Measurements from ENCODE around the gene PSENEN.
"Not testable (repeated sequence)": the region's sequence is repeated elsewhere in the genome, so short reads cannot be mapped to it uniquely, and the experiment has no call there.

The PSENEN gene

DNA sequence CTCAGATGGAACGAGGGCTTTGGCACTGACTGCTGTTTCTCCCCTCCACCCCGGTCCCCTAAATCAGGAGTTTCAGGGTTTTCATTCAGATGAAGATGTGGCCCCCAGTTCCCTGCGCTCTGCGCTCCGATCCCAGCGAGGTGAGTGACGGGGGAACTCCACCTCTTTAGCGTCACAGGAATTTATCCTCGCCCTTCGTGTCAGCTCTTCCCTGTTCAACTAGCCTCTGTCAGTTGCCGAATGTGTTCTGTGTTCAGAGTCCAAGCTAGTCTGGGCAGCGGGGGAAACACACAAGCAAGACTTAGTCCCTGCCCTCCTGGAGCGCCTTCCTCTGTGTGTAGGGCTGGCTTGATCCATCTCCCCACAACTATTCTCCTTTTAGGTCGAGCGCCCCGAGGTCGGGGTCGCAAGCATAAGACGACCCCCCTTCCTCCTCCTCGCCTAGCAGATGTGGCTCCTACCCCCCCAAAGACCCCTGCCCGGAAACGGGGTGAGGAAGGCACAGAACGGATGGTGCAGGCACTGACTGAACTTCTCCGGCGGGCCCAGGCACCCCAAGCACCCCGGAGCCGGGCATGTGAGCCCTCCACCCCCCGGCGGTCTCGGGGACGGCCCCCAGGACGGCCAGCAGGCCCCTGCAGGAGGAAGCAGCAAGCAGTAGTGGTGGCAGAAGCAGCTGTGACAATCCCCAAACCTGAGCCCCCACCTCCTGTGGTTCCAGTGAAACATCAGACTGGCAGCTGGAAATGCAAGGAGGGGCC is 25.9 kb upstream of the PSENEN start:
- no peak for DNase-seq

DNA sequence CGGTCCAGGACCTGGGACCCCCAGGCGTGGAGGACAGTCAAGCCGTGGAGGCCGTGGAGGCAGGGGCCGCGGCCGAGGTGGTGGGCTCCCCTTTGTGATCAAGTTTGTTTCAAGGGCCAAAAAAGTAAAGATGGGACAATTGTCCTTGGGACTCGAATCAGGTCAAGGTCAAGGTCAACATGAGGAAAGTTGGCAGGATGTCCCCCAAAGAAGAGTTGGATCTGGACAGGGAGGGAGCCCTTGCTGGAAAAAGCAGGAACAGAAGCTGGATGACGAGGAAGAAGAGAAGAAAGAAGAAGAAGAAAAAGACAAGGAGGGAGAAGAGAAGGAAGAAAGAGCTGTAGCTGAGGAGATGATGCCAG is 25.3 kb upstream of the PSENEN start:
- no peak for DNase-seq

DNA sequence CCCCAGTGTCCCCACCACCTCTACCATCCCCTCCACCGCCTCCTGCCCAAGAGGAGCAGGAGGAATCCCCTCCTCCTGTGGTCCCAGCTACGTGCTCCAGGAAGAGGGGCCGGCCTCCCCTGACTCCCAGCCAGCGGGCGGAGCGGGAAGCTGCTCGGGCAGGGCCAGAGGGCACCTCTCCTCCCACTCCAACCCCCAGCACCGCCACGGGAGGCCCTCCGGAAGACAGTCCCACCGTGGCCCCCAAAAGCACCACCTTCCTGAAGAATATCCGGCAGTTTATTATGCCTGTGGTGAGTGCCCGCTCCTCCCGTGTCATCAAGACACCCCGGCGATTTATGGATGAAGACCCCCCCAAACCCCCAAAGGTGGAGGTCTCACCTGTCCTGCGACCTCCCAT is 24.8 kb upstream of the PSENEN start:
- no peak for DNase-seq

DNA sequence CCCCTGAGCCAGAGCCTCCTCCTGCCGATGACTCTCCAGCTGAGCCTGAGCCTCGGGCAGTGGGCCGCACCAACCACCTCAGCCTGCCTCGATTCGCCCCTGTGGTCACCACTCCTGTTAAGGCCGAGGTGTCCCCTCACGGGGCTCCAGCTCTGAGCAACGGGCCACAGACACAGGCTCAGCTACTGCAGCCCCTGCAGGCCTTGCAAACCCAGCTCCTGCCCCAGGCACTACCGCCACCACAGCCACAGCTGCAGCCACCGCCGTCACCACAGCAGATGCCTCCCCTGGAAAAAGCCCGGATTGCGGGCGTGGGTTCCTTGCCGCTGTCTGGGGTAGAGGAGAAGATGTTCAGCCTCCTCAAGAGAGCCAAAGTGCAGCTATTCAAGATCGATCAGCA is 24.1 kb upstream of the PSENEN start:
- no peak for DNase-seq

DNA sequence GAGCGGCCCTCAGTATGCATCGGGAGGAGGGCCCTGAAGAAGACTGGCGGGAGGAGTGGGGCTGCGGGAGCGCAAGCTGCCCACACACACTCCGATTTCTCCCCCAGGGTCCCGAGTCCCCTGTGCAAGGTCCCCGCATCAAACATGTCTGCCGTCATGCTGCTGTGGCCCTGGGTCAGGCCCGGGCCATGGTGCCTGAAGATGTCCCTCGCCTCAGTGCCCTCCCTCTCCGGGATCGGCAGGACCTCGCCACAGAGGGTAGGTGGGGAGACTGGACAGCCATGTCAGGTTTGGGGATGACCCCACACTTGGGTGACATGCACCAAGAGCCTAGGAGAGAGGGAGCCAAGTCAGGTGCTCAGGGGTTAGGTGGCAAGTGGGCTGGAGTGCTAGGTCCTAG is 23.0 kb upstream of the PSENEN start:
- DNase-seq = no peak

DNA sequence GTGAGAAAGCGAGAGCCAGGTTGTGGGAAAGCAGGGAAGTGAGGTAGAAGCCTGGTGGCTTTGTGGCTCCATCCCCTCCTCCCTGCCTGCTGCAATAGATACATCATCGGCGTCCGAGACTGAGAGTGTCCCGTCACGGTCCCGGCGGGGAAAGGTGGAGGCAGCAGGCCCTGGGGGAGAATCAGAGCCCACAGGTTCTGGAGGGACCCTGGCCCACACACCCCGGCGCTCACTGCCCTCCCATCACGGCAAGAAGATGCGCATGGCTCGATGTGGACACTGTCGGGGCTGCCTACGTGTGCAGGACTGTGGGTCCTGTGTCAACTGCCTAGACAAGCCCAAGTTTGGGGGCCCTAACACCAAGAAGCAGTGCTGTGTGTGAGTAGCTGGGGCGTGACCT is 22.6 kb upstream of the PSENEN start:
- DNase-seq = no peak

DNA sequence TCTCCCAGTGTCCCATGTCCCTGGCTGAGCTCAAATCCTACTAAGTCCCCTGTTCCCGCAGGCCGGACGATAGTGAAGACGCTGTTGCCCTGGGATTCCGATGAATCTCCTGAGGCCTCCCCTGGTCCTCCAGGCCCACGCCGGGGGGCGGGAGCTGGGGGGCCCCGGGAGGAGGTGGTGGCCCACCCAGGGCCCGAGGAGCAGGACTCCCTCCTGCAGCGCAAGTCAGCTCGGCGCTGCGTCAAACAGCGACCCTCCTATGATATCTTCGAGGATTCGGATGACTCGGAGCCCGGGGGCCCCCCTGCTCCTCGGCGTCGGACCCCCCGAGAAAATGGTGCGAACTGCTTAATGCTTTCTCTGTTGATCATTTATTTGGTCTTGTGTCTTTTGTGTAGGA is 21.8 kb upstream of the PSENEN start:
- DNase-seq = no peak

DNA sequence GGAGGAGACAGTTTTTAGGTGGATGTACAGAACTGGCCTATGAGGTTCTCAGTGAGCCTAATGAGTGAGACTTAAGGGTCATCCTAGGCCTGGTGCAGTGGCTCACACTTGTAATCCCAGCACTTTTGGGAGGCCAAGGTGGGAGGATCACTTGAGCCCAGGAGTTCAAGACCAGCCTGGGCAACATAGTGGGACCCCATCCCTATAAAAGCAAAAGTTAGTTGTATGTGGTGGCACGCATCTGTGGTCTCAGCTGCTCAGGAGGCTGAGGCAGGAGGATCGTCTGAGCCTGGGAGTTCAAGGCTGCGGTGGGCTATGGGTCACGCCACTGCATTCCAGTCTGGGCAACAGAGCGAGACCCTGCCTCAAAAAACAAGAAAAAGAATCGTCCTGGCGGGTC is 21.3 kb upstream of the PSENEN start:
- DNase-seq = not testable (repeated sequence)

DNA sequence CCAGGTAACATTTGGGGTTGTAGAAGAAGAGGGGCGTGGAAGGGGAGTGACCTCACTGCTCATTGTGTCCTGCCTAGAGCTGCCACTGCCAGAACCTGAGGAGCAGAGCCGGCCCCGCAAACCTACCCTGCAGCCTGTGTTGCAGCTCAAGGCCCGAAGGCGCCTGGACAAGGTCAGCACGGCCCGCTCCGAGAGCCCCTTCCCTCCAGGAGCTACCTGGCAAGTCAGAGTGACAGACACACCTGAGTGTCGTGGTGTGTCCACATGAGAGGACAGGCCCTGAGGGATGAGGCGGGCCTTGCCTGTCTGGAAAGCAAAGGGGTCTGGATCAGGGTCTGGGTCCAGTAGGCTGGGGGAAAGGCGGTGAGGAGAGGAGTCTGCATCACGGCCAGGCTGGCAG is 20.9 kb upstream of the PSENEN start:
- DNase-seq = no peak

DNA sequence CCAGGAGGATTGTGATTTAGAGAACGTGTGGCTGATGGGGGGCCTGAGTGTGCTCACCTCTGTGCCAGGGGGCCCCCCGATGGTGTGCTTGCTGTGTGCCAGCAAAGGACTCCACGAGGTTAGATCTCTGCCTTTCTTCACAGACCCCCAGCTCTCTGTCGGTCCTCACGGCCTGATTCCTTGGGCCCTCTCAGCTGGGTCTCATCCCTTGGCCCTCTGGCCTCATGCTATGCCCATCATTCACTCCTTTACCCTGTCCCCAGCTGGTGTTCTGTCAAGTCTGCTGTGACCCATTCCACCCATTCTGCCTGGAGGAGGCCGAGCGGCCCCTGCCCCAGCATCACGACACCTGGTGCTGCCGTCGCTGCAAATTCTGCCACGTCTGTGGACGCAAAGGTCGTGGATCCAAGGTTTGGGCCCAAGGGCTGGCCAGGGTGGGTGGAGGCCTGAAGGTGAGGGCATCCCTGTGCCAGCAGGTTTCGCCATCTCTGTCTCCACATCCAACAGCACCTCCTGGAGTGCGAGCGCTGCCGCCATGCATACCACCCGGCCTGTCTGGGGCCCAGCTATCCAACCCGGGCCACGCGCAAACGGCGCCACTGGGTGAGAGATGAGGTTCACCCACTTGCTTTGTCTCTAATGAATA is 20.1 kb upstream of the PSENEN start:
- DNase-seq = no peak

DNA sequence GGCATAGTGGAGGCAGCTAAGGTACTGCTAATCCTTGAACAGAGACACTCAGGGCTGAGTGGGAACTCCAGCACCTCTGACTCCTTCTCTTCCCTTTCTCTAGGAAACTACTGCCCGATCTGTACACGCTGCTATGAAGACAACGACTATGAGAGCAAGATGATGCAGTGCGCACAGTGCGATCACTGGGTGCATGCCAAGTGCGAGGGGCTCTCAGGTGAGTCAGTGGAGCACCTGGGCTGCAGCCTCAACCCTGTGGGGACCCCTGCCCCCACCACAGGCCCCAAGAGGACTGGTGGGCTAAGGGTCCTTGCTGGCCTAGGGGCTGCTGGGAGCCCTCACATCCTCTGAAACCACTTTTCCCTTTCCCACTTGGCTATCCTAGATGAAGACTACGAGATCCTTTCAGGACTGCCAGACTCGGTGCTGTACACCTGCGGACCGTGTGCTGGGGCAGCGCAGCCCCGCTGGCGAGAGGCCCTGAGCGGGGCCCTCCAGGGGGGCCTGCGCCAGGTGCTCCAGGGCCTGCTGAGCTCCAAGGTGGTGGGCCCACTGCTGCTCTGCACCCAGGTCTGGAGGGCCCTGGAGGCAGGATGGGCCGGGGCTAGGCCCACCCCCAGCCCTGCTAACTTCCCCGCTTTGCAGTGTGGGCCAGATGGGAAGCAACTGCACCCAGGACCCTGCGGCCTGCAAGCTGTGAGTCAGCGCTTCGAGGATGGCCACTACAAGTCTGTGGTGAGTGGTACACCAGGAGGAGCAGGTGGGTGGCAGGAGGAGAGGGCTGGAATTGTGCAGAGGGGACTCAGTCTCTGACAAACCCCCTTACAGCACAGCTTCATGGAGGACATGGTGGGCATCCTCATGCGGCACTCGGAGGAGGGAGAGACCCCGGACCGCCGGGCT is 18.1 kb upstream of the PSENEN start:
- DNase-seq = no peak

DNA sequence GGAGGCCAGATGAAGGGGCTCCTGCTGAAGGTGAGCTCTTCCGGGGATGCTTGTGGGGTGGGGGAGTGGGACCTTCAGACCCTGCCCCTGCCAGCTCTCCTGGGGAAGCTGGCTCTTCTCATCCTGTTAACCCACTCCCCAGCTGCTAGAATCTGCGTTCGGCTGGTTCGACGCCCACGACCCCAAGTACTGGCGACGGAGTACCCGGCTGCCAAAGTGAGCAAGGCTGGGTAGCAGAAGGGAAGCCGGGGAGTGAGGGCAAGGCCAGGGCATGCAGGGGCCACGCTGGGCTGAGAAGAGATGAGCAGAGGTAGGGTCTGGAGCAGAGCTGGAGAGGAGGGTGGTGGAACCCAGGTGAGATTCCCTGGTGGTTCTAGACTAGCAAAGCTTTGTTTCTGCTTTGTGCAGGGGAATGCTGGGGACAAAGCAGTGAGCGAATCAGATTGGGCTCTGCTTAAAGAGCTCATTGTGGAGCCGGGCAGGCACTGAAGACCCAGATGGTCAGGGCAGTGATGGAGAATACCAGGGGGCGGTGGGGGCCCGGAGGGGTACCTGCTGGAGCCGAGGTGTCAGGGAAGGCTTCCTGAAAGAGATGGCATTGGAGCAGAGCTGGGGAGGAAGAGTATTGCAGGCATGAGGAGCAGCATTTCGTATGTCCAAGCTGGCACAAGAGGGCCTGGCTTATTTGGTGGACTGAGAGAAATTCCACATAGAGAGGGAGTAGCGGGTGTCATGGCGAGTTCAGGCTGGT is 17.3 kb upstream of the PSENEN start:
- DNase-seq = no peak

DNA sequence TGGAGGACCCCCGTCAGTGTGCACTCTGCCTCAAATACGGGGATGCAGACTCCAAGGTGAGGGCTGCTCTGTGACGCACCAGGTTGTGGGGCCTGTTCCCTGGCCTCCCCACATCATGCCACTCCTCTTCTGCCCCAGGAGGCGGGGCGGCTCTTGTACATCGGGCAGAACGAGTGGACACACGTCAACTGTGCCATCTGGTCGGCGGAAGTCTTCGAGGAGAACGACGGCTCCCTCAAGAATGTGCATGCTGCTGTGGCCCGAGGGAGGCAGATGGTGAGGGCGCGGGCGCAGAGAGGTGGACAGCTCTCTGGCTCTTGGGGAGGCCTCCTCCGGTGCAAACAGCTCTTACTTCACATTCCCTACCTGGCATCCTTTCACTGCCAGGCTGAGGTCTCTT is 16.4 kb upstream of the PSENEN start:
- no peak for DNase-seq

DNA sequence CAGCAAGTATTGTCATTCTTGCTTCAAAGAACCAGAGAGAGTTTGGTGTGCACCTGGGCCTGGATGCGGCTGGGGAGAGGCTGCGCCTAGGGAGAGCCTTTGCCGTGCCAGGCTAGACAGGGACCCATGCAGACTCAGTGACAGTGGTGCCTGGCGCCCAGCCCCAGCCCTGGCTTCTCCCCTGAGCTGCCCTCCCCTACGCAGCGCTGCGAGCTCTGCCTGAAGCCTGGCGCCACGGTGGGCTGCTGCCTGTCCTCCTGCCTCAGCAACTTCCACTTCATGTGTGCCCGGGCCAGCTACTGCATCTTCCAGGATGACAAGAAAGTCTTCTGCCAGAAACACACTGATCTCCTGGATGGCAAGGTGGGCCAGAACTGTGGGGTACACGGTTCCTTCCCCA is 15.7 kb upstream of the PSENEN start:
- no peak for DNase-seq

DNA sequence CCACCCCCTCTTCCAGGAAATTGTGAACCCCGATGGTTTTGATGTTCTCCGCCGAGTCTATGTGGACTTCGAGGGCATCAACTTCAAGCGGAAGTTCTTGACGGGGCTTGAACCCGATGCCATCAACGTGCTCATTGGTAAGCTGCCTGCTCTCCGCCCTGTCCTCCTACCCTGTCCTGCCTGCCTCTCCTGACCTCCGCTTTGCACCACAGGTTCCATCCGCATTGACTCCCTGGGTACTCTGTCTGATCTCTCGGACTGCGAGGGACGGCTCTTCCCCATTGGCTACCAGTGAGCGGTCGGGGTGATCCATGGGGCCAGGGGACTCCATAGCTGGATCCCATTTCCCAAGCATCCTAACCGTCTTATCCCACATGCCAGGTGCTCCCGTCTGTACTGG is 15.1 kb upstream of the PSENEN start:
- no peak for DNase-seq

DNA sequence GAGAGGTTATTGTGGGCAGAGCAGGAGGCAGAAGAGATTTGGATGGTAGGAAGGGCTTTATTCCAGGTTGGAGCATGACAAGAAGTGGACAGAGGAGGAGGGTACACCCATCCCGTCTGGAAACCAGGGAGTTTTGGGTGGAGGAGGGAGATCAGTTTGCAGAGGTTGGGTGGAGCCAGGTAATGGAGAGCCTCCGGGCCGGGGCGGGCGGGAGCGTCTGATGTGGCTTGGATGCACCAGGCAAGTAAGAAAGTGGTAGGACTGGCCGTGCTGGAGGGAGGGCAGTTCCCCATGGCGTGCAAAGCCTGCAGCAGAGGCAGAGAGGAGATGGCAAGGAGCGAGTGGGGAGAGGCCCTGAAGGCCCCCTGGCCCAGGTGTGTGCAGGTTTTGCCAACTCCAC is 14.1 kb upstream of the PSENEN start:
- no peak for DNase-seq

DNA sequence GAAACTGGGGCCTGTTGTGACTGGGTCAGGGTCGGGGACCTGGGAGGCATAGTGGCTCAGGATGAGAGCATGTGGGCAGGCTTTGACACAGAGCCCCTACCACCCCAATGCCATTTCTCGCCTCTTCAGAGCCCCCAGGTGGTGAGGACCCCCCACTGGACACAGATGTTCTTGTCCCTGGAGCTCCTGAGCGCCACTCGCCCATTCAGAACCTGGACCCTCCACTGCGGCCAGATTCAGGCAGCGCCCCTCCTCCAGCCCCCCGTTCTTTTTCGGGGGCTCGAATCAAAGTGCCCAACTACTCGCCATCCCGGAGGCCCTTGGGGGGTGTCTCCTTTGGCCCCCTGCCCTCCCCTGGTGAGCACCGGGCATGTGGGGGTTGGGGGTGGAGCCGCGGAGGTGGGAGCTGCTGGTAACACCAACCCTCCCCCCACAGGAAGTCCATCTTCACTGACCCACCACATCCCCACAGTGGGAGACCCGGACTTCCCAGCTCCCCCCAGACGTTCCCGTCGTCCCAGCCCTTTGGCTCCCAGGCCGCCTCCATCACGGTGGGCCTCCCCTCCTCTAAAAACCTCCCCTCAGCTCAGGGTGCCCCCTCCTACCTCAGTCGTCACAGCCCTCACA is 13.6 kb upstream of the PSENEN start:
- no peak for DNase-seq

DNA sequence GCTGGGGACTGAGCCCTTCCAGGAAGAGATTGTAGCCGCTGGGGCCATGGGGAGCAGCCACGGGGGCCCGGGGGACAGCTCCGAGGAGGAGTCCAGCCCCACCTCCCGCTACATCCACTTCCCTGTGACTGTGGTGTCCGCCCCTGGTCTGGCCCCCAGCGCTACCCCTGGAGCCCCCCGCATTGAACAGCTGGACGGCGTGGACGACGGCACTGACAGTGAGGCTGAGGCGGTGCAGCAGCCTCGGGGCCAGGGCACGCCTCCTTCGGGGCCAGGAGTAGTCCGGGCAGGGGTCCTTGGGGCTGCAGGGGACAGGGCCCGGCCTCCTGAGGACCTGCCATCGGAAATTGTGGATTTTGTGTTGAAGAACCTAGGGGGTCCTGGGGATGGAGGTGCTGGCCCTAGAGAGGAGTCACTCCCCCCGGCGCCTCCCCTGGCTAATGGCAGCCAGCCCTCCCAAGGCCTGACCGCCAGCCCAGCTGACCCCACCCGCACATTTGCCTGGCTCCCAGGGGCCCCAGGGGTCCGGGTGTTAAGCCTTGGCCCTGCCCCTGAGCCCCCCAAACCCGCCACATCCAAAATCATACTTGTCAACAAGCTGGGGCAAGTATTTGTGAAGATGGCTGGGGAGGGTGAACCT is 12.8 kb upstream of the PSENEN start:
- DNase-seq = no peak

DNA sequence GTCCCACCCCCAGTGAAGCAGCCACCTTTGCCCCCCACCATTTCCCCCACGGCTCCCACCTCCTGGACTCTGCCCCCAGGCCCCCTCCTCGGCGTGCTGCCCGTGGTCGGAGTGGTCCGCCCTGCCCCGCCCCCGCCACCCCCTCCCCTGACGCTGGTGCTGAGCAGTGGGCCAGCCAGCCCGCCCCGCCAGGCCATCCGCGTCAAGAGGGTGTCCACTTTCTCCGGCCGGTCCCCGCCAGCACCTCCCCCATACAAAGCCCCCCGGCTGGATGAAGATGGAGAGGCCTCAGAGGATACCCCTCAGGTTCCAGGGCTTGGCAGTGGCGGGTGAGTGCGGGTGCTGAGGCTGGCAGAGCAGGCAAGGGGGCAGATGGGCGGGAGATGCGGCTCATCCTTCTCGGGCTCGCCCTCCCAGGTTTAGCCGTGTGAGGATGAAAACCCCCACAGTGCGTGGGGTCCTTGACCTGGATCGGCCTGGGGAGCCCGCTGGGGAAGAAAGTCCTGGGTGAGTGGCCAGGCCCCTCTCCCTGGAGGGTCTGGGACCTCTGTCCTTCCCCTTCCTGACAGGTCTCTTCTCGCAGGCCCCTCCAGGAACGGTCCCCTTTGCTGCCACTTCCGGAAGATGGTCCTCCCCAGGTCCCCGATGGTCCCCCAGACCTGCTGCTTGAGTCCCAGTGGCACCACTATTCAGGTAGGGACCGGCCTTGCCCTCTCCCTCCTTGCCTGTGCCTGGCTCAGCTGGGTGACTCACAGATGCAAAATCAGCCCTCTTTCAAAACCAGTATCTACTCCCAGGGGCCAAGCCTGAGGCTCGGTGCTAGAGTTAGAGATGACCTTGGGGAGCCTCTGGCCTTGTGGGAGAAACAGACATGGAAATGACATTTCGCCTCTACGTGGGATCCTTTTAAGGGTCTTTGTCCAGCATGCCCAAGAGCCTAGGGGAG is 12.0 kb upstream of the PSENEN start:
- DNase-seq = no peak

DNA sequence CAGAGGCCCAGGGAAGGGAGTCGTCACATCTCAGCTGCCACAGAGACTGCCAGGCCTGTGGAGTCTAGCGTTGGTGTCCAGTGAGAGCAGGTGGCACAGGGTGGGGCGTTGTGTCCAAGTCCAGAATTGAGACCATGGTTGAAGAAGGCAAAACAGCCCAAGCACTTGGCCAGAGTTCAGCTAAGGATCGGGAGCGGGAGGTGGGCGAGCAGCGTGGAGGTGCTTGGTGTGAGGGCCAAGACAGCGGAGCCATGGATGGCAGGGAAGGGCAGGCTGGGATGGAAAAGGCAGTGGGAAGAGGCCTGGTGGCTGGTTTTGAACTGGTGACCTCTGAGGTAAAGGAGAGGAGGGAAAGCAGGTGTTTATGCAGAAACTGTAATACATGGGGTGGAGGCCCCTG is 11.2 kb upstream of the PSENEN start:
- no peak for DNase-seq

DNA sequence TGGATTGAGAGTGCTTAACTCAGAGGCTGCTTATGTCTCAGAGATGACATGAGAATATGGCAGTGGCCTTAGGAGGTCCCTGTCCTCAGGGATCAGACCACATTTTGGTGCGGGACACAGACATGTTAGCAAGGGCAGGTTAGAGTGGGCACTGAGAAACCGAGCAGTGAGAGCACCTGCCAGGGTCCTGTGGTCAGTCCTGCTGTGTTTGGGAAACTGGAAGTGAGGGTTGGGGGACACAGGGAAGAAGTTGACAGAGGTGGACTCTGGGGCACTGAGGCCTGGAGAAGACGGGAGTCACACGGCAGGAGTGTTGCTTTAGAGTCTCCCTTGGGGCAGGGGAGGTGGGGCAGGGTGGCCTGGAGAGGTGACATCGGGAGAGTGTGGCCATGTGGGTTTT is 10.6 kb upstream of the PSENEN start:
- no peak for DNase-seq

Data from NCI-H2029 (cell line).